ENCODE results near the gene FRMD7. TPM values are rescaled to one million over a fixed set of nuclear protein-coding genes. Genes with fewer than 3 reads are reported as not detected.

FRMD7 gene
- total and polyA plus RNA-seq, 8 donors = not detected

DNA sequence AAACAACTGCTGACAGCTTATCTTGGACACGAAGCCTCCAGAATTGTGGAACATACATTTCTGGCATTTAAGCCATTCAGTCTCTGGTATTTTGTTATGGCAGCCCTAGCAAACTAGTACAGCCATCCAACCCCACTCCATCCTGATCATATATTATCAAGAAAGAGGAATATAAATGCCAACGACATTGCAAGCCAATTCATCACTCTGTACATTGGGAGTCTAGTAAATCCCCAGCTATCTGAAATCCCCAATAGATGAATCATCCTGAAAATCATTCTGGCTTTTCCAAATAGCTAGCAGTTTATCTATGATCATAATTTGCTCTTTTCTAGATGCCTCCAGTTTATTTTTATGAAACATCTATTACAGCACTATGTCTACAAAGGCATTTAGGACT lies 41.1 kb downstream of the FRMD7 start:
- WGBS, 5 donors = 37 to 66% (median 58%) methylated on average over 2 of the region's 2 CpGs
- H3K27me3 ChIP-seq = peaks cover 0 to 18% (median 3%) of the 10 kb centered on the region in 3 donors
- TF ChIP-seq, protein P1, sequence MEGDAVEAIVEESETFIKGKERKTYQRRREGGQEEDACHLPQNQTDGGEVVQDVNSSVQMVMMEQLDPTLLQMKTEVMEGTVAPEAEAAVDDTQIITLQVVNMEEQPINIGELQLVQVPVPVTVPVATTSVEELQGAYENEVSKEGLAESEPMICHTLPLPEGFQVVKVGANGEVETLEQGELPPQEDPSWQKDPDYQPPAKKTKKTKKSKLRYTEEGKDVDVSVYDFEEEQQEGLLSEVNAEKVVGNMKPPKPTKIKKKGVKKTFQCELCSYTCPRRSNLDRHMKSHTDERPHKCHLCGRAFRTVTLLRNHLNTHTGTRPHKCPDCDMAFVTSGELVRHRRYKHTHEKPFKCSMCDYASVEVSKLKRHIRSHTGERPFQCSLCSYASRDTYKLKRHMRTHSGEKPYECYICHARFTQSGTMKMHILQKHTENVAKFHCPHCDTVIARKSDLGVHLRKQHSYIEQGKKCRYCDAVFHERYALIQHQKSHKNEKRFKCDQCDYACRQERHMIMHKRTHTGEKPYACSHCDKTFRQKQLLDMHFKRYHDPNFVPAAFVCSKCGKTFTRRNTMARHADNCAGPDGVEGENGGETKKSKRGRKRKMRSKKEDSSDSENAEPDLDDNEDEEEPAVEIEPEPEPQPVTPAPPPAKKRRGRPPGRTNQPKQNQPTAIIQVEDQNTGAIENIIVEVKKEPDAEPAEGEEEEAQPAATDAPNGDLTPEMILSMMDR (IDR thresholded peaks at IDR 0.05) = no peak
- no peak for TF ChIP-seq POLR2A (IDR thresholded peaks at IDR 0.05)
- TF ChIP-seq POLR2AphosphoS5 (IDR thresholded peaks at IDR 0.05) = no peak
- no peak for TF ChIP-seq EP300 (IDR thresholded peaks at IDR 0.05)
- H3K27ac ChIP-seq = no peak overlapping the region
- no peaks in the 10 kb centered on the region for H3K4me1 ChIP-seq
- no peak overlapping the region for H3K4me3 ChIP-seq
- intact Hi-C loops (cut with DNase I; ENCODE audit: low total_unique reads) = no loop called here
- DNase-seq = no peak
- no peaks in the 10 kb centered on the region for H3K9me3 ChIP-seq
- H3K36me3 ChIP-seq = no peaks in the 10 kb centered on the region

DNA sequence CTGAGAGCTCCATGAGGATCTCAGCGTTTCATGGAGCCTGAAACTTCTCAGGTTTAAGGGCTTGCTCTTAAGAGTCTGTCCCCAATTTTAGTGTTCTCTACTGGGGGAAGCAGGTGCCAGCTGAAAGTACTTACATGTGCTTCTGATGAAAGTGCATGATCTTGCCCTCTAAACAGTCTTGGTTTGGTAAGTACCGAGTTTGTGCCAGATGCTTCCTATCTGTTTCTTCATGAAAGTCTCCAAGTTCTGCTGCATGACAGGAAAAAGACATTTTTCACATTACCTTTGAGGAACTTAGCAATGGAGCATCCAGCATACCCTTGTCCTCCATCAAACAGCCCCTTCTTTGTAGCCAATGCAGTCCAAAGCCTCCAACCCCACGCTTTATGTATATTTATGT lies 42.0 kb downstream of the FRMD7 start:
- peaks cover 0 to 11% (median 3%) of the 10 kb centered on the region in 3 donors for H3K27me3 ChIP-seq
- TF ChIP-seq EP300 (IDR thresholded peaks at IDR 0.05) (no peak), POLR2AphosphoS5 (IDR thresholded peaks at IDR 0.05) (no peak), POLR2A (IDR thresholded peaks at IDR 0.05) (no peak)
- TF ChIP-seq, protein P1 (IDR thresholded peaks at IDR 0.05) = no peak
- 20 to 52% (median 42%) methylated on average over 2 to 3 of the region's 3 CpGs for WGBS, 5 donors

DNA sequence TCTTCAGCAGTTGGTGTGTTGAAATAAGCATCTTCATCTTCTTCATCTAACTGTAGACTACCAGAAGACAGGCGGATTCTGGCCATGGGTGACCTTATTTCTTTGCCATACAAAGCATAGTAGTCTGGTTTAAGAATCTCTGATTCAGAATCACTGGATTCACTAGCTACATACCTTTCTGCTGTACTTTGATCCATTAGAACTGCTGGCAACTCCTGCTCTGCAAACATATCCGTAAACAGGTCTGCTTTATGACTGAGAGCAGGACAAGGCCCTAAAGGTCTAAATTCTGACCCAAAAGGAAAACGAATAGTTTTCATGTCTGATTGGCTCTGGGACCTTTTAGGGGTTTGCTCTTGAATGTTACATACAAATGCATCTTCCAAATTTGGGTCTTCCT lies 49.9 kb downstream of the FRMD7 start:
- 58 to 91% (median 81%) methylated on average over 3 of the region's 3 CpGs for WGBS, 5 donors
- Histone ChIP-seq H3K27ac (no peak overlapping the region), H3K27me3 (no peaks in the 10 kb centered on the region), H3K4me1 (no peaks in the 10 kb centered on the region), H3K36me3 (peaks cover 0 to 11% (median 0%) of the 10 kb centered on the region in 4 donors), H3K9me3 (no peaks in the 10 kb centered on the region), H3K4me3 (no peak overlapping the region)
- intact Hi-C loops (cut with DNase I; ENCODE audit: low total_unique reads) = no loop called here
- no peak for DNase-seq
- TF ChIP-seq, protein P1 (IDR thresholded peaks at IDR 0.05) = no peak
- TF ChIP-seq POLR2AphosphoS5 (IDR thresholded peaks at IDR 0.05) (no peak), POLR2A (IDR thresholded peaks at IDR 0.05) (no peak), EP300 (IDR thresholded peaks at IDR 0.05) (no peak)

More for the DNA sequence above, 42.0 kb downstream of the FRMD7 start:
- H3K4me3 ChIP-seq = no peak overlapping the region
- H3K9me3 ChIP-seq = no peaks in the 10 kb centered on the region
- H3K4me1 ChIP-seq = no peaks in the 10 kb centered on the region
- intact Hi-C loops (cut with DNase I; ENCODE audit: low total_unique reads) = no loop called here
- H3K27ac ChIP-seq = no peak overlapping the region
- H3K36me3 ChIP-seq = no peaks in the 10 kb centered on the region
- DNase-seq = no peak

DNA sequence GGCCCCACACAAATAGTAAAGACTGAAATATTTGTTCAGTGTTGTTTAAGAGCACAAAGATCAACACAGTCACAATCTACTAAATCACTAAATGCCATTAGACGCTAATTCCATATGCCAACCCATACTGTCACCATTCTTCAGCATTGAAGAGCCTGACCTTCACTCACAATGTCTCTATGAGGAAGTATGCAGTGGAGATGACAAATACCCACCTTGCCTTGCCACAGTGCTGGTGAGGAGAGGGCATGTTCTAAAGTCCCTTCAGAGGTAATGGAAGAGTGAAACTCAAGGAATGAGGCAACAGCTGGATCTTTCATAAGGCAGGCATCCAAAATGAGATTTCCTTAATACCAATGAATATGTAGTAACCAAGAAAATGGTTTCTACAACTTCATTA lies 50.4 kb downstream of the FRMD7 start:
- no peaks in the 10 kb centered on the region for H3K27me3 ChIP-seq
- no peaks in the 10 kb centered on the region for H3K9me3 ChIP-seq
- no peaks in the 10 kb centered on the region for H3K4me1 ChIP-seq
- no peak overlapping the region for H3K27ac ChIP-seq
- H3K4me3 ChIP-seq = no peak overlapping the region
- DNase-seq = no peak
- intact Hi-C loops (cut with DNase I; ENCODE audit: low total_unique reads) = no loop called here
- TF ChIP-seq POLR2A (IDR thresholded peaks at IDR 0.05) = no peak
- TF ChIP-seq POLR2AphosphoS5 (IDR thresholded peaks at IDR 0.05) = no peak
- TF ChIP-seq, protein P1 (IDR thresholded peaks at IDR 0.05) = no peak
- TF ChIP-seq EP300 (IDR thresholded peaks at IDR 0.05) = no peak
- 65 to 82% (median 71%) methylated on average over 1 of the region's 1 CpG for WGBS, 5 donors
- H3K36me3 ChIP-seq = peaks cover 0 to 11% (median 0%) of the 10 kb centered on the region in 4 donors

Measured in stomach (tissue), 9 donors.